Hematopoietic multipotent progenitor cell (in vitro differentiated cells): Measurements from ENCODE around the gene RESF1. TPM values are rescaled to one million over a fixed set of nuclear protein-coding genes. Genes with fewer than 3 reads are reported as not detected.

Source experiments
- DNase-seq, 3 donors: peaks; one replicate each; pipeline ENCODE4 v3.0.0-alpha.2; 2011 to 2015; ENCODE audit warnings: low read depth in 2 of 3, low spot score in 2 of 3
- total RNA-seq: library from RNA; depleted of rRNA; stranded (reverse); fragments of >200 nt; gene quantifications from one replicate; pipeline ENCODE4 v1.2.3, GENCODE V29; 2012

The RESF1 gene
- total RNA-seq, 1 donor, result 12.9 TPM

GRCh38 chr12:31959701-31960391, 631 bp downstream of the RESF1 start:
- peak; percentile 54 to 74 (median 66) for DNase-seq

- no peak for DNase-seq
Measured at GRCh38 chr12:31961137-31961536, 1.9 kb downstream of the RESF1 start.

GRCh38 chr12:31962076-31962475, 2.9 kb downstream of the RESF1 start:
- DNase-seq, result no peak

GRCh38 chr12:31964280-31964679, 5.1 kb downstream of the RESF1 start:
- no peak for DNase-seq

- no peak for DNase-seq
Measured at GRCh38 chr12:31965090-31965489, 5.9 kb downstream of the RESF1 start.

GRCh38 chr12:31966558-31967205, 7.5 kb downstream of the RESF1 start:
- DNase-seq, result no peak

GRCh38 chr12:31967539-31967938, 8.3 kb downstream of the RESF1 start:
- no peak for DNase-seq

GRCh38 chr12:31970199-31970598, 11.0 kb downstream of the RESF1 start:
- no peak for DNase-seq

- DNase-seq, result no peak
Measured at GRCh38 chr12:31973818-31974217, 14.6 kb downstream of the RESF1 start.

- DNase-seq, result no peak
Measured at GRCh38 chr12:31974673-31975072, 15.5 kb downstream of the RESF1 start.

- no peak for DNase-seq
Measured at GRCh38 chr12:31984806-31985591, 25.8 kb downstream of the RESF1 start.

GRCh38 chr12:31985832-31986231, 26.6 kb downstream of the RESF1 start:
- DNase-seq, result no peak

GRCh38 chr12:31989571-31990362, 30.6 kb downstream of the RESF1 start:
- no peak for DNase-seq

GRCh38 chr12:31991146-31991545, 31.9 kb downstream of the RESF1 start:
- no peak for DNase-seq

GRCh38 chr12:31991815-31992214, 32.6 kb downstream of the RESF1 start:
- DNase-seq, result no peak

GRCh38 chr12:31999692-32000091, 40.5 kb downstream of the RESF1 start:
- DNase-seq, result no peak

GRCh38 chr12:32000373-32001005, 41.3 kb downstream of the RESF1 start:
- no peak for DNase-seq

GRCh38 chr12:32002848-32003493, 43.8 kb downstream of the RESF1 start:
- DNase-seq, result no peak

GRCh38 chr12:32003654-32004053, 44.4 kb downstream of the RESF1 start:
- DNase-seq, result no peak
